Fibroblast of peridontal ligament (primary cell): ENCODE results near the gene HEXD.
"Not testable (repeated sequence)": the region's sequence is repeated elsewhere in the genome, so short reads cannot be mapped to it uniquely, and the experiment has no call there.

Source experiments
- DNase-seq: peaks from one replicate; pipeline ENCODE4 v3.0.0-alpha.2; 2010; ENCODE audit errors: extremely low read depth

Gene HEXD

DNA sequence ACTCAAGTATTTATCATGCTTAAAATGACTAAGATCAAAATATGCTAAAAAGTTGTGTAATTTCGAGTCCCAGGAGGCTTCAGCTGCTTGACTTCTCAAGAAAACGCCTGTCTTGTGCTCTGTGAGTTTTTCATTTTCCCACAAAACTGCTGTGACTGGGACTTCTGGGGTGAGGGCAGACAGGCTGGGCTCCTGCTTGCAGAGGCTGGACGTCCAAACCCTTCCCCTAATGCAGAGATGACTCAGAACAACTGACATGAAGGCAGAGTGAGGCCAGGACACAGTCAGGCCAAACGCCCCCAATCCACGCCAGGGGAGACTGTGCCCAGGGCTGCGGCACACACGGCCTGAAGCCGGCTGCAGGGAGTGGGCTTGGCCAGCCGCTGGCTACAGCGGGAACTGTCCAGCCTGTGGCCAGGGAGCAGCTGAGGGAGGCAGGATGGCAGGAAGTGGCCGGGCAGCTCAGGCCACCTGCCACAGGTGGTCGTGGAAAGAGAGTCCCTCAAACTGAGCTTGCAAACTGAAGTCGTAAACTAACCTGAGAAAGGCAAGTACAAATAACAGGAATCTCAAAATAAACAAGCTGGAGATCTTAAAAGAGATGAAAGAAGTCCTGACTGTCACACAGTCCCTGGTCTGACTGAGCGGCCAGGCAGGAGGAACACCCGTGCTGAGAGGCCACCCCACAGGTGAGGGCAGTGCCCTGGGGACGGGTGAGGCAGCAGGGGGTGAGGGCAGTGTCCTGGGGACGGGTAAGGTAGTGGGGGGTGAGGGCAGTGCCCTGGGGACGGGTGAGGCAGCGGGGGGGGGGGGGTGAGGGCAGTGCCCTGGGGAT lies 21.3 kb upstream of the HEXD start:
- DNase-seq: peak; percentile 100

DNA sequence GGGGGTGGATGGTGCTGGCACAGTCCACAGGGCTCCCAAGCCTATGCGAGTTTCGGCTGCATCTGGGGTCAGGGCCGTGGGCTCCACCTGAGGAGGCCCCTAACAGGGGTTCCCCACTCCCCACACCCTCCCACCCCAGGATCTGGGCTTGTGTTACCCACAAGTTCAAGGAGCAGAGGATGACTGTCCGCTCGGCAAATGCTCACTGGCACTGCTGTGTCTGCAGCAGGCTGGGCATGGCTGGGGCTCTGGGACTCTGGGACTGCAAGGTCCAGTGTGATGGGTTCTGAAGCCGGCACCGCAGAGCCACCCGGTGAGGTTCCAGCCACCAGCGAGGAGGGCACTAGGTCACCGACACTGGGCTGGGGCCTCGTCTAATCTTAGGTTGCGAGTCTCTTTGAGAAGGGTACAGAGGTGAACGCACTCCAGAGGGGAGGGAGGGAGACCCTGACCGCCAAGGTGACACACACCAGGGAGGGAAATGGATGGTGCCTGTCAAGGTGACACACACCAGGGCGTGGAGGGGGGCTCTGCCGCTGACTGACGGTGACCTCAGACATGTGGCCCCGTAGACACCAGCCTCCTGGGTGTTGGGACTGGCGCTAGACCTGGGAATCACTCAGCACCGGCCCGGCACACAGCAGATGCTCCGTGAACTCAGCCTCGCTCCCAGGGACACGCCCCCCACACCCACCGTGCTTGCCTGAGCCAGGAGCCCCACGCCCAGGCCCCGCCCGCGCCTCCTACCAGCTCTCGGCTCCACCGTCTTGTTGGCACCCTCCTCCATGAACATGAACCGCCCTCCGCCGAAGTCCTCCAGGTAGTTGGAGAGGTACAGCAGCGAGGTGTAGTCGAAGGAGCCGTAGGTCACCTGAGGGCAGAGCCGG lies 20.5 kb upstream of the HEXD start:
- no peak for DNase-seq

DNA sequence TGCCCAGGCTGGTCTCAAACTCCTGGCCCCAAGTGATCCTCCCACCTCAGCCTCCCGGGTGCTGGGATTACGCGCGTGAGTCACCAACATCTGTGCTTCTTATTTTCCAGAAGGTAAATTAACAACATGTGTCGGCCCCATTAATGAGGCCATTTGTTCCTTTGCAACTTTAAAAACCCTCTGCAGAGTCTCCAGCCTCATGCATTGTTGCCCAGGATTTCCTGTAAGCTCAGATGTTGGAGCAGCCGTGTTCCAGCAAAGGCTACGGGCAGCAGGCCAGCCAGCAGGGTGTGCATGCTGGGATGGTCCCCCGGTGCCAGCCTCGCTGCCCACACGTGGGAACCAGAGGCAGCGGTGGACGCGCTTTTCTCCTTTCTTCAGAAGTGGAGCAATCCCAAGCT lies 19.1 kb upstream of the HEXD start:
- peak; percentile 94 for DNase-seq

DNA sequence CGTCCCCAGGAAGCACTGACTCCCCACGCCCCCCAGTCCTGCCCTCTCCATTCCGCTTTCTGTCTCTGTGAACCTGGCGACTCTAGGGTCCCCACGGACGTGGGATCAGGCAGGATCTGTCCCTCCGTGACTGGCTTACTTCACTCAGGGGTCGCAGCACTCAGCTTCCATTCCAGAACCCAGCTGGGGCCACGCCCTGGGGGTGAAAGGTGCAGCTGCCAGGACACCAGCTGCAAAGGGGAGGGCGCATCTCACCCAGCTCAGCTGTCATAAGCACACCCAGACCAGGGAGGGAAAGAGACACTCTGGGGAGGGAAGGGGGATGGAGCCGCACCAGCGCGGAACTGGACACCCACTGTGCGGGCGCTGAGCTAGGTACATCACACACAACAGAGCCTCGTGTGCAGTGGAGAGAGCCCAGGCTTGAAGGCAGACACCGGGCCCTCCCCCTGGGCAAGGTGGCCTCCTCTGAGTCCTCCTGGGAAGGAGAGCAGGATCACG lies 18.5 kb upstream of the HEXD start:
- DNase-seq: no peak

DNA sequence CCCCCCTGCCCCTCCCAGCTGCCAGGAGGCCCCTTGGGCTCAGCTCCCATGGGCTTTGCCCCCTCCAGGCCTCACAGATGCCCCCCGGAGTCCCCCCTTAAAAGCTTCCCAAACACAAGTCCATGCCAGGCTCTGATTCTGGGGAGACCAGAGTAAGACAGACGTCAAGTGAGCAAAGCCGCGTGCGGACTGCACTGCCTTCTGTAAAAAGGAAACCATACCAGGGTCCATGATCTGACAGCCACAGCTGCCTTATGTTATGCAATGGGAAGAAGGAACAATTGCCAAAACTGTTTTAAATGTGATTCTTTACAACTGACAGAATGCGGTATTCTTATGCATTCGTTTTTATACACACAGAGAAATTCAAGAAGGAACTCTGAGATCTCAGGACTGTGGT lies 17.9 kb upstream of the HEXD start:
- DNase-seq: no peak

DNA sequence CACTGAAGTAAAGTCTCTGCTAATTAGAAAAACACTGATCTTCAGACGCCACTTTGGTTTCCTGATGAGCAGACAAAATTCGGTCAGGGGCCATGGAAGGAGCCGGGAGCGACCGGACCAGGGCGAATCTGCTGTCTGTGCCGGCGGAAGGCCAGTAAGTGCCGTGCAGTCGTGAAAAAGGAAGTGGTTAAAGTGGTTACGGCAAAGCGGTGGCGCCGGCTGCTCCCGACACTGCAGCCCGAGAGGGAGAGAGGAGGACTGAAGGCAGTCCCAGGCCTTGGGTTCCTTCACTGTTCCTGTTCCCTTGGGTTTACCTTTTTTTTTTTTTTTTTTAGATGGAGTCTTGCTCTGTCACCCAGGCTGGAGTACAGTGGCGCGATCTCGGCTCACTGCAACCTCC lies 17.3 kb upstream of the HEXD start:
- DNase-seq: no peak

DNA sequence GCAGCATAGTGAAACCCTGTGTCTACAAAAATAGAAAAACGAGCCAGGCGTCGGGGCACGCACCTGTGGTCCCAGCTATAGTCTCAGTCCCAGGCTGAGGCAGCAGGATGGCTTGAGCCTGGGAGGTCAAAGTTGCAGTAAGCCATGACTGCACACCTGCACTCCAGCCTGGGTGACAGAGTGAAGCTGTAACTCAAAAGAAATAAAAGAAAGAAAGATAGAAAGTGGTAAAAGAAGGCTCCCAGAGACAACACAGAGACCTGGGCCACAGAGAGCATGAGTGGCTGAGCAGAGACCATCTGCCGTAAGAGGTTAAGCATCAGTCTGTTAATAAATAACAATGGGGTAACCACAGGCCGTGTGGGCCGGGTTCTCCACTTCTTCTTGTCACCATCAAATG lies 15.3 kb upstream of the HEXD start:
- DNase-seq: no peak

DNA sequence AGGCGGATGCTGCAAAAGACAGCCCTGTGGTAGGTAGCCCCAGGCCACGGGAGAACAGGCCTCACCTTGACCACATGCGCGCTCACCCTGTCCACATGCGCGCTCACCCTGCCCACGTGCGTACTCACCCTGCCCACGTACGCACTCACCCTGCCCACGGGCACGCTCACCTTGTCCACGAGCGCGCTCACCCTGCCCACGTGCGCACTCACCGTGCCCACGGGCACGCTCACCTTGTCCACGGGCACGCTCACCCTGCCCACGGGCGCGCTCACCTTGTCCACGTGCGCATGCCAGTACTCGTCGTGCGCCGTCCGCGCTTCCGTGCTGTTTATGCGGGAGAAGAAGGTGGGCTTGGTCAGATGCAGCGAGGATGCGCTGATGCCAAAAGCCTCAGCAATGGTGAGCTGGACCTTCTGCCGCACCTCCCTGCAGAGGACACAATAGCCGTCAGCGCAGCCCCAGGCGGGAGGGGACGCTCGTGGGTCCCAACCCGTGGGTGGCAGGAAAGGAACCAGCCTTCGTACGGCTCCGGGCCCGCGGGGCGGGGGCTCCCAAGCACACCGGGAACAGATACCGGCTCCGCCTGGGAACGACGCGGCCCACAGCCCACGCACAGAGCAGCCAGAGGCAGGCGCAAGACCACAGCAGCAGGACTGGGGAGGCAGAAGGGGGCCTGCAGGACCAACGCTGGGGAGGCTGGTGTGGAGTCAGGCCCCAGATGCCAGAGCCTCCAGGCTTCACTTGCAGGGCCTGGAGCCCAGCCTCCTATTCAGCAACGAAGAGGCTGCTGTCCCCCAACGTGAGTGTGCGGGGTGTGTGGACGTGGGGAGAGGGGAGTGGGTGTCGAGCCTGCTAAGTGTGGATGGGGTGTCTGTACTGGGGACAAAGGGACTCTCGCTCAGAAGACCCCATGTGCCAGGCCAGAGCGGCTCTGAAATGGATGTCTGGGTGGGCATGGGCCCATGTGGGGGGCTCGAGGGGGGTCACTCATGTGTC lies 14.2 kb upstream of the HEXD start:
- DNase-seq: no peak

DNA sequence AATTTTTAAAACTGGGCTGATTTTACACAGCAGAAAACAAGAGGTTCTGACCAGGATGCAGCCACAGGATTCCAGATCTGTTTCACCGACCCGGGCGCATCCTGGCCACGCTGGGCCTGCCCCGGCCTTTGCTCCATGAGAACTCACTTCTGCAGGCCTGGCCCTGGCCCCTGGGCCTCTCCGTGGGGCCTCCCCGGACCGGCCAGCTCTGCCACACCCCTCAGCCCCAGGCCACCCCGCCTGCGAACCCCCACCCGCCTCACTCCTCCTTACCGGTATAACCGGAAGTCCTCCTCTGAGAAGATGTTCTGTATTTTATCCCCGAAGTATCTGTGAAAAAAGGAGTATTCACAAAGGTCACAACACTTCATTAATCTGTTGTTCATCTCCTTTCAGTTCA lies 13.1 kb upstream of the HEXD start:
- no peak for DNase-seq

DNA sequence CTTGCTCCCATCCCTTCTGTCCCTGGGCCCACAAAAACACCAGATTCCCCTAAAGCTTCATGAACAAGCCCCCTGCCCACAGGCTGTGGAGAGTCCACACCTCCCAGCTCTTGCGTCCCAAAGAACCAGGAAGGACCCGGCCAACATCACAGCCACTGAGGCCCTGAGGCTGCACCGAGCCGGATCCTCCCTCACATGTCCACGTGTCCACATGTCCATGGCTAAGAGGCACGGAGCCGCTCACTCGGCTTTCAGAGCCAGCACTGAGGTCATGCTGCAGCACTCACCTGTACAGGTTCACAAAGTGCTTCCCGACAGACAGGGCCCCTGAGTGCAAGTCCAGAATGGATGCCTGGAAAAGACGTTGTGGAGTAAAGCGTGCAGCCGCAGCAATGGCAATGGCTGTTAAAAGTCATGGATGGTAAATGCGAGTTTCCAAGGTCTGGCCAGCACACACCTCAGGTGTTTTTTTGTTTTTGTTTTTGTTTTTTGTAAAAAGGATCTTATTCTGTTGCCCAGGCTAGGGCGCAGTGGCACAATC lies 11.9 kb upstream of the HEXD start:
- no peak for DNase-seq

DNA sequence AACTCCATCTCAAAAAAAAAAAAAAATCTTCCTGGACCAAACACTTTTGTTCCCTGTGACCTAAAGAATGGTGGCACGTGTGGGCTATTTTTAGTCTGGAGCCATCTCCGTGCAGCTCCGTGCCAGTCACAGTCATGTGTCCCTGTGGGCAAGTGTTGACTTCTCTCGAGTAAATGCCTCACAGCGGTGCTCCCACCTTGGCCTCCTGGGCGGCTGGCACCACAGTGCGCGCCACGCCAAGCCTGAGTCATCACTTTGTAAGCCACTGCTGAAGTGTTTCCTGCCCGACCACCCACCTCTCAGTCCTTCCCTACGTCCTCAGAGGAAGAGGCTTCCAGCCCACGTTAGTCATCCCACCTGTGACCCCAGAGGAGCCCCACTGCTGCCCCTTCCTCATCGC lies 10.9 kb upstream of the HEXD start:
- DNase-seq: no peak

DNA sequence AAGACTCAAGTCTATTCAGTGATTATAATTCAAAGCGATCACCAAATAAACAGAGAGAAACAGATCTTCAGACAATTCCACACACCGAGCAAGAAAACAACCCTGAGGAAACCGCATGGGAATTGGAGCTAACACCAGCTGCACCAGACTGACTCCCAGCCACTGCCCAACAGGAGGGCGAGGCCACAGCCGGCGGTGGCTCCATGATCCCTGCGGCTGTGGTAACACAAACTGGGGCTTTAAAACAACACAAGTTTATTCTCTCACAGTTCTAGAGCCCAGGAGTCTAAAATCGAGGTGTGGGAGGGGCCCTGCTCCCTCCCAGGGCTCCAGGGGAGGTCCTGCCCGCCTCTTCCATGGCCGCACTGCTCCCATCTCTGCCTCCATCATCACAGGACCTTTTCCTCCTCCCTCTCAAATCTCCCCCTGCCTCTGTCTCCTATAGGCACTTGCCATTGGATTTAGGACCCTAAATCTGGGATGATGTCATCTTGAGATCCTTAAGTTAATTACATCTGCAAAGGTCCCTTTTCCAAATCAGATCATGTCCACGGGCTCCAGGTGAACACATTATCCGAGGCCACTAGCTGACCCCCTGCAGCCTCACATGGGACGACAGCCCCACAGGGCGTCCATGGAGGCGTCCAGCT lies 9.7 kb upstream of the HEXD start:
- no peak for DNase-seq

DNA sequence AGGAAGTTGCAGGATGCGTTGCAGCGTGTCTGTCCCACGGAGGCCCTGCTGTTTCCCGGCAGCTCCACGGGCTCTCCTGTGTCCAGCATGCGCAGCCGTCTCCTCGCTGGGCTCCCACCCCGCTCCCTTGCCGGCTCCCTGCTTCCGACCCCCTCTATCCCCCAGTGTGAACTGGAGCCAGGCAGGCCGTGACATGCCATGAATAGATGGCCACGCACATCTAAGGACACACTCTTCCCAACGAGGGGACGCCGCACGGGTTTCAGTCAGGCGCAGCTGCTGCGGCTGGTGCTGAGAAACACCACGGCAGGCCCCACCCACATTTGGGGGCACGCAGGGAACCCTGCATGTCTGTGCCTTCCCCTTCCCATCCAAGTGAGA lies 9.2 kb upstream of the HEXD start:
- no peak for DNase-seq

DNA sequence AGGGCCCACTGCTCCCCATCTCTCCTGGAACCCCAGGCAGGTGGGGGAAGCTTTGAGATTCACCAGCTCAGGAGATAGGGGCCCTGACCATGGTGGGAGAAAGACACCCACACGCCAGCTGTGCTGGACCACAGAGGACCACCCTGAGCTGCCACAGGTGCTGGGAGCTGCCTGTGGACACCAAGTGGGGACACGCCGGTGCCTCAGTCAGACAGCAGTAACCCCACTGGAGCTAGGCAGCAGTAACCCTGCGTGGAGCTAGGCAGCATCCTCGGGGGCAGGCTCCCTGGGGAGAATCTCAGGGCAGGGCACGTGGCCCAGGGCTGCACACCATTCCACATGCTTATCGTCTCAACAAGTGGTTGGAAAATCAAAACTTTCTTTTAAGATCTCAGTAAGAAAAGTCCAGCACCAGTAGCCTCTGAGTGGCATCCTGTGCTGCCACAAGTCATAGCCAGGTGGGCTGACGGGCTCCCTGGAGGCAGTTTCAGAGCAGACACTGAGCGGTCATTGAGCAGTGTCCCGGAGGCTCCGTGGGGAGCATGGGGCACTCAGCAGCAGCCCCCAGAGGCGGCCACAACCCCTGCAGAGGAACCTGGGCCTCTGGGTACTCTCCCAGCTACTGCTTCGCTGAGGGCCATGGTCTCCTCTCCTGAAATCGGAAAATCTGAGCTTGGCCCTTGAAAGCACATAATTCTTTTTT lies 8.0 kb upstream of the HEXD start:
- no peak for DNase-seq

DNA sequence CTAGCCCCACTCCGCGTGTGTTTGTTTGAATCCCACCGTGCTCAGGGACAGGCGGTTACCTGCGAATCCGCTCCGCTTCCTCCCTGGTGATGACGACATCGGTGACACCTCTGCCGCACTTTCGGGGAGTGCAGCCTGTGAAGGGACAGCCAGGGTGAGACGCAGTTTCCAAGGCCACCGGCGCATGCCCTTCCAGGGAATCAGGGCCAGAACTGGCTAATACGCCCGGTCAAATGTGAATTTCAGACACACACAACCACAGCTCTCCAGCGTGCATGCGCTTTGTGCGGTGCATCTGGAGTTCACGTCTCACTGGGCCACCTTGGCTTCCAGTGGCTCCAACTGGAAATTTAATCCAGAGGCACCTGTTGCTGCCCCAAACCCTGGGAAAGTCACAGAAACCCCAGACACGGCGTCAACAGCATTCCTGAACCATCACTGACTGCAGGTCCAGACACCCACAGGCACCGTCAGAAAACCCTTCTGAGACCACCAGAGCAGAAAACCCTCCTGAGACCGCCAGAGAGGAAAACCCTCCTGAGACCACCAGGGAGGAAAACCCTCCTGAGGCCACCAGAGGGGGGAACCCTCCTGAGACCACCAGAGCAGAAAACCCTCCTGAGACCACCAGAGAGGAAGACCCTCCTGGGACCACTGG lies 6.6 kb upstream of the HEXD start:
- no peak for DNase-seq

DNA sequence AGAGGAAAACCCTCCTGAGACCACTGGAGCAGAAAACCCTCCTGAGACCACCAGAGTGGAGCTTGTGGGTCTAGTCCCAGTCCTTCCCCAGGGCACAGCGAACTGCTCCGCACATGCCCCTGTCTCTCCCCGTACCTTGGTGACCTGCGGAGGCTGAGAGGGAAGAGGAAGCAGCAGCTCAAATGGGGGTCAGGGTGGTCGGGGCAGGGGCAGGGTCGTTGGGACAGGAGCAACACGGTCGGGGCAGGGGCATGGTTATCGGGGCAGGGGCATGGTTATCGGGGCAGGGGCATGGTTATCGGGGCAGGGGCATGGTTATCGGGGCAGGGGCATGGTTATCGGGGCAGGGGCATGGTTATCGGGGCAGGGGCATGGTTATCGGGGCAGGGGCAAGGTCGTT lies 6.1 kb upstream of the HEXD start:
- not testable (repeated sequence) for DNase-seq

DNA sequence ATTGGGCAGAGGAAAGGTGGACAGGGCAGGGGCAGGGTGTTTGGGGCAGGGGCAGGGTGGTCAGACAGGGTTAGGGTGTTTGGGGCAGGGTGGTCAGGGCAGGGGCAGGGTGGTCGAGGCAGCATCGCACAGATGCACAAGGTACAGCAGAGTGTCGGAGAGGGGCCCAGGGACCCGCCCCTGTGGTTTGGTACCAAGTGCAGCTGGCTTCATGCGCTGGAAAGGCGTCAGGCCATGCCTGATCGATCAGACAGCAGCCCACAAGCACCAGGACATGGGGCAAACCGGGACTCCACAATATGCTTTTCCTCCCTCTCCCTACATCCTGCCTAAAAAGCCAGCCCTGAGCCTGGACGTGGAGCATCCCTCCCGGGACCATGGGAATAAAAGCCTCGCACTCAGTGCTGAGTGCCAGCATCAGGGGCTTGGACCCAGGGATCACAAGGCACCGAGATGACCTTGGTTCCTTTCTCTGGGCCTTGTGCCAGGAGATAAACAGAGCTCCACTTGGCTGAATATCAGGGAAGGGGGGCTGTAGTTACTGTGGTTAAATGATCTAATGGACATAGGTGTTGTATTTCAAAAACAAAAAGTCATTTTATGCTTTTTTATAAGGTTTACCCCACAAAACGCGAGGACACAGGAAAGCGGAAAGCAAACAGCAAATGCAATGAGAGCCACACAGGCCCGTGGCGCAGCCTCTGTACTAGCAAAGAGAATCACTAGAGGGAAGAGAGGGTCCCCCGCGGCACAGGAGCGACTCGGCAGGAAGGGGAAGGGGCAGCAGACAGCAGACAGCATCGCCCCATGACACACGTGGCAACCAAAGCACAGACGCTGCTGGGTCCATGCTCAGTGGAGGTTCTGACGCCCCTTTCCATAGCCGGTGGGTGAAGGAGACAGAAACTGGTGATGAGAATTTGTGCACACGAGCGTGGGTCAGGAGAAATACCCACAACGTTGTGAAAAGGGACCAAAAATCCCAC lies 5.3 kb upstream of the HEXD start:
- no peak for DNase-seq

DNA sequence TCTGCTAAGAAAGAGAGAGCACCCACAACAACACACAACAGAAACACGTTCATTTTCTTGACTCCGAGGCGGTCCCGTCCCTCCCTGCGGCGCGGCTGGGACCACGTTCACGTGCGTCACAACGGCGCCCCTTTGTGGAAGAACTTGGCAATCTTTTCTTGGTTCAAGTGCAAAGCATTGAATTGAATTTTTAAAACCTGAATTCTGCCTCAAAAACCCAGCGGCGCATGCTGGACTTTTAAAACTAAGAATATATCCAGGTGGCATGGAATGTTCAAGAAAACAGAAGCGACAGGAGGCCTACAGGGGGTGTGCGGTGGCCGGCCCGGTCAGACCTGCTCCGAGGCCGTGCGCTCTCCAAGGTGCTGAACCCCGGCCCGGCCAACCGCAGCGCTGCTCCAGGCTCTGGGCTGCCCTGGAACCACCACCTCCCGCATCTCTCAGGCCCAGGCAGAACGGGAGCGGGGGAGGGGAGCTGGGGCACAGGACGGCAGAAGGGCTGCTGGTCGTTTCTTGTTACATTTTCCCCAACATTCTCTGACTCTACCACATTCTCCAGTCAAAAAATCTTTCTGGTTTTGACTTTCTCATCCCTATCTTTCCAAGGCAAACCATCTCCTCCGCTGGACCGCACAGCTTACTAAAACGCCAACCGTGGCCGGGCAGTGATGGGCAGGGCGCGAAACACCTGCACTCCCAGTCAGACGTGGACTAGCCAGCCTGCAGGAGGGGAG lies 3.4 kb upstream of the HEXD start:
- DNase-seq: peak; percentile 75
